BJ (cell line): ENCODE data around the gene GPR162. TPM values are rescaled to one million over a fixed set of nuclear protein-coding genes. Genes with fewer than 3 reads are reported as not detected.
A peak's percentile ranks its signal among the peaks of the same experiment; 100 is the strongest.

Experiments used
- CTCF ChIA-PET: fragments of 350-600 bp; formaldehyde crosslinking; extraction: SDS; loops from one replicate; lab custom pipeline; 2021; ENCODE audit warnings: antibody characterized with exemption, inconsistent platforms; lab: Yijun Ruan, JAX
- POLR2A ChIA-PET: fragments of 300-600 bp; sonication (Branson Sonifier 250); formaldehyde crosslinking; extraction: SDS; loops from one replicate; lab custom pipeline; 2021; ENCODE audit warnings: antibody characterized with exemption; lab: Charles Lee
- DNase-seq: peaks from one replicate; pipeline ENCODE4 v3.0.0-alpha.2; 2011; ENCODE audit warnings: low read depth
- H3K27me3 ChIP-seq: 2 replicates; pipeline ENCODE4 v1.6.0; 2011; ENCODE audit warnings: low read length; ENCODE audit not compliant: control insufficient read depth, insufficient read depth
- H3K36me3 ChIP-seq: 2 replicates; pipeline ENCODE4 v1.5.1; 2011; ENCODE audit warnings: low read length; ENCODE audit not compliant: control insufficient read depth, insufficient read depth
- H3K4me3 ChIP-seq: 2 replicates; pipeline ENCODE4 v1.5.1; 2011; ENCODE audit warnings: low read depth, mild to moderate bottlenecking, control low read depth, low read length
- CTCF ChIP-seq: IDR thresholded peaks from 2 replicates; pipeline ENCODE4 v1.5.1; 2011; ENCODE audit warnings: low read depth, mild to moderate bottlenecking, control low read depth, inconsistent platforms, low read length, moderate library complexity; ENCODE audit not compliant: insufficient read depth
- polyA plus RNA-seq: library from polyadenylated mRNA; depleted of rRNA; stranded (reverse); fragments of >200 nt; gene quantifications from 2 replicates; pipeline ENCODE4 v1.2.3, GENCODE V29; 2011

The GPR162 gene
- polyA plus RNA-seq, 1 experiment, result 6.6 TPM

- Histone ChIP-seq H3K36me3 (peaks cover 16% of the 10 kb centered on the region), H3K27me3 (no peaks in the 10 kb centered on the region), H3K4me3 (no peak overlapping the region)
- POLR2A ChIA-PET, result interaction anchor here (0.7 kb wide), 1 partner anchor 303 kb away, joined by 3 read pairs; no protein-coding TSS in a partner anchor
- TF ChIP-seq CTCF, result no peak
- CTCF ChIA-PET, result interaction anchor here (1.5 to 17.2 kb wide), 2 partner anchors 8 to 17 kb away, joined by 8 to 222 read pairs; partner anchors contain the start of genes MLF2 and PTMS
- no peak for DNase-seq
Measured at GRCh38 chr12:6774499-6775062, 47.0 kb upstream of the GPR162 start.

- Histone ChIP-seq H3K36me3 (peaks cover 11% of the 10 kb centered on the region), H3K27me3 (no peaks in the 10 kb centered on the region), H3K4me3 (no peak overlapping the region)
- ChIA-PET CTCF (interaction anchor here (1.5 to 17.2 kb wide), 2 partner anchors 9 to 18 kb away, joined by 8 to 222 read pairs; partner anchors contain the start of genes MLF2 and PTMS), POLR2A (no interaction called here)
- DNase-seq, result no peak
- TF ChIP-seq CTCF, result no peak
Measured at GRCh38 chr12:6775185-6776174, 46.1 kb upstream of the GPR162 start.

GRCh38 chr12:6777386-6777785 lies 44.2 kb upstream of the GPR162 start:
- Histone ChIP-seq H3K27me3 (no peaks in the 10 kb centered on the region), H3K4me3 (no peak overlapping the region), H3K36me3 (peaks cover 4% of the 10 kb centered on the region; the same call in 1 of the 2 replicates)
- POLR2A ChIA-PET, result interaction anchor here (1.1 kb wide), 1 partner anchor 12 kb away, joined by 3 read pairs; no protein-coding TSS in a partner anchor
- TF ChIP-seq CTCF, result no peak
- DNase-seq, result no peak
- CTCF ChIA-PET, result interaction anchor here (0.9 to 17.2 kb wide), 5 partner anchors 10 to 48 kb away, joined by 3 to 222 read pairs (median 5); partner anchors contain the start of genes MLF2 and PTMS

- CTCF ChIA-PET, result interaction anchor here (0.6 to 17.2 kb wide), 22 partner anchors 11 to 164 kb away, joined by 3 to 222 read pairs (median 4); partner anchors contain the start of genes CD4, MLF2, PTMS and ZNF384
- Histone ChIP-seq H3K27me3 (no peaks in the 10 kb centered on the region), H3K36me3 (peaks cover 4% of the 10 kb centered on the region; the same call in 1 of the 2 replicates), H3K4me3 (peak overlapping the region; percentile 36; the same call in 1 of the 2 replicates)
- POLR2A ChIA-PET, result interaction anchor here (1.1 kb wide), 2 partner anchors 12 to 13 kb away, joined by 3 to 4 read pairs; no protein-coding TSS in a partner anchor
- TF ChIP-seq CTCF, result no peak
- DNase-seq, result no peak
Measured at GRCh38 chr12:6778217-6778573, 43.4 kb upstream of the GPR162 start.
